ENCODE data around the gene SSU72.
"Not testable (repeated sequence)": the region's sequence is repeated elsewhere in the genome, so short reads cannot be mapped to it uniquely, and the experiment has no call there.

The SSU72 gene

DNA sequence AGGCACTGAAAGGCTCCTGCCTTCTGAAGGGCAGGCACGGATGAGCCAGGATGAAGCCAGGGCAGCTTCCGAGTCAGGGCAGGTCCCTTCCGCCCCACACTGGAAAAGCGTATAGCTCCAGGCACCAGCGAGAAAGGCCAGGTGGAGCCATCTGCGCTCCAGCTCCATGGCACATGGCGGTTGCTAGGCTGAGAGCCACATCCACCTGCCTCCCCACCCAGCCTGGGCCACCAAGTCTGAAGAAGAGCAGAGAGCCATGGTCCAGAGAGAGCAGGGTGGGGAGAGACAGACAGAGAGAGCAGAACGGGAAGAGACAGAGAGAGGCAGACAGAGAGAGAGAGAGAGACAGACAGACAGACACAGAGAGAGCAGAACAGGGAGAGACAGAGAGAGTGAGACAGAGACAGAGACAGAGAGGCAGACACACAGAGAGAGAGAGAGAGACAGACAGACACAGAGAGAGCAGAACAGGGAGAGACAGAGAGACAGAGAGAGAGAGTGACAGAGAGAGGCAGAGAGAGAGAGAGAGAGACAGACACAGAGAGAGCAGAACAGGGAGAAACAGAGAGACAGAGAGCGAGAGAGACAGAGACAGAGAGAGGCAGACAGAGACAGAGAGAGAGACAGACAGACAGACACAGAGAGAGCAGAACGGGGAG is 20.1 kb upstream of the SSU72 start:
- DNase-seq = no peak

DNA sequence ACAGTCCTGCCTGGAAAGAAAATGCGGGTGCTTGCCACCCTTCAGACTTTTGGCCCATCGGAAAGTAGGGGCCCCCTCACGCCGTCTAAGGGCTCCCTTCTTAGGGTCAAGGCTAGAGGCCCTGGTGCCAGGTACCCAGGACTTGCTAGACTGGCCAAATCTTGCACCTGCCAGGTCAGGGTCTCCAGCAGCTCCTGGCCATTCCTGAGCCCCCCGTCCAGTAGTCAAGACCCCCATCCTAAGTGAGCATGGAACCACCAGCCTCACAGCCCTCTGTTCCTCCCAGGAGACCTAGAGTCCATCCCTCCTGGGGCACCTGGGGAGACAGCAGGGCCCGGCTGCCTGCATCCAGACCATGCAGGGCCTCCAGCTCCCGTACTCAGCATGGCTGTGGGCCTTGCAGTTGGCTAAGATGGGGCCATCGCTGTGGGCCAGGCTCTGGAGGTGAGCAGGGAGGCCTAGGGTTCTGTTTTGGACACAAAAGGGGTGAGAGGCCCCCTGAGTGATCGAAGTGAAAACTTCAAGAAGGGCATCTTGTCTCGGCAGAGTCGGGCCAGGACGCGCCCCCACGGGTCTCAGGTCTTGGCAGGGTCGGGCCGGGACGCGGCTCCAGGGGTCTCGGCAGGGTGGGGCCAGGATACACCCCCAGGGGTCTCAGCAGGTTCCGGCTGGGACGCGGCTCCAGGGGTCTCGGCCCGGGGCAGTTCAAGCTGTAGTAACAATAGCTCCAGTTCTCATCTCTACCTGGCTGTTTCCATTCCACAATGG is 19.4 kb upstream of the SSU72 start:
- no peak for DNase-seq

DNA sequence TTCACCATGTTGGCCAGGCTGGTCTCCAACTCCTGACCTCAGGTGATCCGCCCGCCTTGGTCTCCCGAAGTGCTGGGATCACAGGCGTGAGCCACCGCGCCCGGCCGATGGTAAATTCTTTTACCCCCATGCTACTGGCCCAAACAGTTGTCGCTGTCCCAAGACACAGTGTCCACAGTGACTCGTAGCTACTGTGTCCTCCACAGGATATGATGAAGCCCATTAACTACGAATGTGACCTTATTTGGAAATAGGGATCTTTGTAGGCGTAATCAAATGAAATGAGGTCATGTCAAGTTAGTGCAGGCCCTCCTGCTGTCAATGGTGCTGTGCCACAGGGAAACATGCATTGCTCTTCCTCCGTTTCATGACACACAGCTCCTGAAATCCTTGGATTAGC is 16.8 kb upstream of the SSU72 start:
- DNase-seq = no peak

DNA sequence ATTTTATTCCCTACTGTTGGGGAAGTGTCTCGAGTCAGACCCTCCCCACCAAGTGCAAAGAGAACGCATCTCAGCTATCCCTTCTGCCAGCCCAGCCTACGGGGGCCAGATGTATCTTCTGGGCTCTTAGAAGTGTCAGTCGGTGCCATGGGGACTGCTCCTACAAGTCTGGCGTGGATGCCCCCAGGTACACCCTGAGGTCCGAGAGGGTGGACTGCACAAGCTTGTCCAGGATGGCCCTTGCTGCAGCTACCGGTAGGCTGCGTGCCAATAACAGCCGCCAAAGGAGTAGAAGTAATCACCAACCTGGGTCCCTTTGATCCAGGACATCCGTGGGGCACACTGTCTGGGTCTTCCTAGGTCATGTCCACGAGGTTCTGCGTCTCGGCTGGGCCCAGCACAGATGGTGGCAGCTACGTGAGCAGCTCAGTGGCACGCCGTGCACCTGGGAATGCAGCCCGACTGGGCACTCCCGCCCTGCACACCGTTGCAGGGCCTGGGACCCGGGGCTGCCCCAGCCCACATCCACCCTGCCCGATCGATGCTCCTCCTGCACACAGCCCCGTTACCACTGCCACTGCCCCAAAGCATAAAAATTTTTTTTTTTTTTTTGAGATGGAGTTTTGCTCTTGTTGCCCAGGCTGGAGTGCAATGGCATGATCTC is 8.8 kb upstream of the SSU72 start:
- no peak for DNase-seq

DNA sequence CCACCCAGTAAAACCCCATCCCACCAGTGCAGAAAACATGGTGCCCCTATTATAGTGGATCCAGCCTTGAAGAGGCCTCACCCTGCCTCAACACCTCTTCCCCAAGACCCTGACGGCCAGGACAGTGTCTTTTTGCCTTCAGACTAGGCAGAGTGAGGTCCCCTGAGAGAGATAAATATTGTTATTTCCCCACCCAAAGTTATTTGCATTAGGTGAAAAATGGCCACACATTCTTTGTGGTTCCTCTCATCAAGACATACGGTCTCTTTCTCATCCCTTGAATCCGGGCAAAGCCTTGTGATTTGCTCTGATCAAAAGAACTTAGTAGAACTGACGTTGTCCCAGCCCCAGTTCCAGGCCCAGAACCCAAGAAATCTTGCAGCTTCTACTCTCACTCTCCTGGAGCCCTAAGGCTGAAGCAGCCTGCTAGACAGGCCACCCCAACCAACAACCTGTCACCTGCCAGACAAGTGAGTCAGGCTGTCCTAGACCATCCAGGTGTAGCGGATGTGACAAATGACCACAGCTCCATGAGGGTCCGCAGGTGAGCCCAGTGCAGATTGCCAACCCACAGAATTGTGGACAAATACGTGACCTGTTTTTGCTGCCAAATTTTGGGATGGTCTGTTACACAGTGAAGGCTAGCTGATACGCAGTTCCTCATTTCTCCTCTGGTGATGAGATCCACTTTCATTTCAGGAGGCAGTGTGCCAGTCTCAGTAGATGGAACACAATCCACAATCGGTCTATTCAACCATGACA is 8.1 kb upstream of the SSU72 start:
- DNase-seq = no peak

DNA sequence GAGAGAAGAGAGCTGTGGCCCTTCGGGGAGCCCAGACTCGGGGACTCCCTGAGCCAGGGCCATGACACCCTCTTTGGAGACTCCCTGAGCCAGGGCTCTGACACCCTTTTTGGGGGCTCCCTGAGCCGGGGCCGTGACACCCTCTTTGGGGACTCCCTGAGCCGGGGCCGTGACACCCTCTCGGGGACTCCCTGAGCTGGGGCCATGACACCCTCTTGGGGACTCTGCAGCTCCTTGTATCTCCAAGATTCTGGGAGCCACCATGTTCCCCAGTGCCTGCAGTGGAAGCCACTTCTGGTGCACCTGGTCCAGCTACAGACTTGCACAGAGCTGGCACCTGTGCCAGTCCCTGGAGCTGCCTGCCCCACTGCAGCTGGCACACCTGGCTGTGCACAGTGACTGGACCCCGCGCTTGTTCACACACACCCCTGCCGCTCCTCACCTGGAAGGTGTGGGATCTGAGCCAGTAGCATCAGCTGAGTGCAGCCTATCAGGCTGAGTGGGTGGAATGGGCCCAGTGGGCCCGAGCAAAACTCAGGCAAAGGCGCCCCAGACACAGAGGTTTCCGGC is 3.8 kb upstream of the SSU72 start:
- DNase-seq = no peak

DNA sequence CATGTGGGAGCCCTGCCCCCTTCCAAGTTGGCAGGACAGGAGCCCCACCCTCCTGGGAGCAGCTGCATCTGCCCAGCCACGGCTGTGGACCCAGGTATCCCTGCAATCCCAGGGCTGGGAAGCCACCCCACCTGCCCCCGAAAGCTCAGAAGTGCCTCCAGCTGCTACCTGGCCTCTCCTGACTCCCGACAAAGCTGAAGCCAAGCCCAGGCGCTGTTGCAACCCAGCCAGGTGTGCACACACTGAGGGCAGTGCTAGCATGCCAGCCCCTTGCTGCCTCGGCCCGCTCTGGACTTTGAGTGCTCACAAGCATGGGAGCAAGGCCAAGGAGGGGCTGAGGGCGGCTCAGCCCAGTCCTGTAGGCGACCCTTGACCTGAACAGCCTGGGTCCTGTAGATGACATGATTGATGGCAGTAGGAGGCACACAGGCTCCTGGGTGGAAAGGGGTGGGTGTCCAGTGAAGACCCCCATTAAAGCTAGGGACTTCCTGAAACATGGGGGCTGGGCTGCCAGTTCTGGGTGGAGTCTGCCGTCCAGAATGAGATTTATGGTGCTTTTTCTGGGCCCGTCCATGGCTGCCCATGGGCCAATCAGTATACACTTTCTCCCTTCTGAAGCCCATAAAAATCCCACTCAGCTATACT is 2.8 kb upstream of the SSU72 start:
- no peak for DNase-seq

DNA sequence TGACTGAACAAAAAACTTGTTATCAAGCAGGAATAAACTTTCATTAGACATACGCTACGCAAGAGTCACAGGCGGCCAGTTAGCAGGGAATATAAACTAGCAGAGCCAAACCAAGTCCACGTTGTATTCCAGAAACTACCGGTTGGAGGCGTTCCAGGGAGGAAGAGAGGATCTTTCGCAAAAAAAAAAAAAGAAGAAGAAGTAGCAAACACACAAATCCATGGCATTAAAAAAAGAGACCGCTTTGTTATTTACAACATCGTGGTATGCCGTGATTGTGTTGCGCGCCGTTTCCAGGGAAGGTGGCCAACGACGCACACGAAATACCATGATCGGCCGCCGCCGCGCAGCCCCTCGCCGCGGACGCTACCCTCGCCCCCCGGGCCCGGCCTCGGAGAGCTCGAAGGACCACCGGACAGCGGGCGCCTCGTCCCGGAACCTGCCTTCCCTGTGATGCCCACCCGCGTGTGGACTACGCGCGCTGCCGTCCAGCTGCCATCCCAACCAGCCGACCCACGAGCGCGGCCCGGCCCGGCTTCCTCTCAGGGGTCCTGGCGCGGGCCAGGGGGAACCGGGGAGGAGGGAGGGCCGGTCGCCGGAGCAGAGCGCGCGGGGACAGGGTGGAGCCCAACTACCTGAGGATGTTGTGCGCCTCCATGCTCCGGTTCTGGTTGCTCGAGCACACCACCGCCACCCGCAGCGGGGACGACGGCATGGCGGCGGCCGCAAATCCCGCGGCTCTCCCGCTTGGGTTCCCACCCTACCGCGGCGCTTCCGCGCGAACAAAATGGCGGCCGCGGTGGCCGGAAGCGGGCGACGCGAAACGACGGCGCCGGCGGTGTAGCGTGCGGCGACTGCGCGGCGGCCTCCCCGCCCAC is 581 bp downstream of the SSU72 start:
- DNase-seq = peak; percentile 71

DNA sequence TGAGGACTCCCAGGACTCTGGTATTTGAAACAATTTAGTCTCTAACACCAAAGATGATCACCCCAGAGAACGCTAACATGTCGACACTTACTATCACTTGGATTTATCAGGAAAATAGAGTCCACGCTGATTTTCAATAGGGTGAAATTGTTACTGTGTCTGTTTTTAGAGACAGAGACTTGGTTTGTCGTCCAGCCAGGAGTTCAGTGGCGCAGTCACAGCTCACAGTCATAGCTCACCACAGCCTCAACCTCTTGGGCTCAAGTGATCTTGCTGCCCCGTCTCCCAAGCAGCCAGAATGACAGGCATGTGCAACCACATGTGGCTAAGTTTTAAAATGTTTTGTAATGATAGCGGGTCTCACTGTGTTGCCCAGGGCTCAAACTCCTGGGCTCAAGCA is 5.3 kb downstream of the SSU72 start:
- DNase-seq = no peak

DNA sequence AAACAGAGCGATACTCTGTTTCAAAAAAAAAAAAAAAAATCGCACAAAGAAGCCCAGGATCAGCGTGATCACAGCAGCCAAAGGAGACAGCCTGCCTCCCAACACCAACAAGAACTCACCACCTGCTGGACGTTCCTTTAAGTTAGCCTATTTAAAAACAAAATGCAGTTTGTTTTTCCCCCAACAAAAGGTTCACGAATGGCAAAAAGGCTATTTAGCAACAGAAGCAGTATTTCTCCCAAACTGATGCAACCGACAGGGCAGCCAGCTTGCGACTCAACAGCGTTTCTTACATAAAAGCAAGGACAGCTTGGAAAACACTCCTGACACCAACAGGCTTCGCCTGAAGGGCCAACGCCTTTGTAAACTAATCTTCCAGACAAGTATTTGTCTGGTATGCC is 6.8 kb downstream of the SSU72 start:
- DNase-seq = no peak

DNA sequence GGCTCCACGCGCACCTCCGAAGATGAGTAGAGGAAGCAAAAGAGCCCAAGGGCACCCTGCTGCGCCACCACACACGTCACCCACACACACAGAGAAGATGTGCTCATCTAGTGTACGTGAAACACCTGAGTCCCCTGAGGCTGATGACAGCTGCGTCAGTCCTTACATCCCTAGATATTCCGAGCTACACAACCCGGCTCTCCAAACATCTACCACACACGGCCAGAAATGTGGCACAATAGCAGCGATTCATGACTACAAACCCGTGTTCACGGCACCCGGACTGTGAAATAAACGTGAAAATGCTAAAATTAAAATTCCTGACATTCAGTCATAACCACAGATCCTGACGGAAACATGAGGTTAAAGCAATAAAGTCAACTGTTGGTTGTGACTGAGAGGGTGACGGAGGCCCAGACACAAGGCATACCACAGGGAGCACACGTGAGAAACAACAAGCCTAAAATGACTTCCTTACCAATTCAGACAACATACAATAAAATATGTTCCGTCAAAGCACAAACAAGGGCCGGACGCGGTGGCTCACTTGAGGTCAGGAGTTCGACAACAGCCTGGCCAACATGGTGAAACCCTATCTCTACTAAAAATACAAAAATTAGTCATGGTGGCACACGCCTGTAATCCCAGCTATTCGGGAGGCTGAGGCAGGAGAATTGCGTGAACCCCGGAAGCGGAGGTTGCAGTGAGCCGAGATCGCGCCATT is 7.3 kb downstream of the SSU72 start:
- no peak for DNase-seq

DNA sequence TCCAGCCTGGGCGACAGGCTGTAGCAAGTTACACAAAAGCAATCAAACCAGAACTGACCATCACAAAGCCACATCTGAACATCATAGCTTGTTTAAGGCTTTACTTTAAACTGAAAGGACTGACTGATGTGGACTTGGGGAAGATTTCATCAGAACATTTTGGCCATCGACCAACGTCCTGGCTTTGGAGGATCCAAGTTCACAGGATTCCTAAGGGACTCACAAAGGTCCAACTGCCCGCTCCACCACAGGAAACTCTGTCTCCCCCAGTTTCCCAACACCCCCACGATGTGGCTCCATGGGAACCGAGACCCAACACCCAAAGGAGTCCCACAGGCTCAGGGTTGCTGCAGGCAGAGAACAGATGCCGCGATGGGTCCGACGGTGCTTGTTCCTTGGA is 9.3 kb downstream of the SSU72 start:
- no peak for DNase-seq

DNA sequence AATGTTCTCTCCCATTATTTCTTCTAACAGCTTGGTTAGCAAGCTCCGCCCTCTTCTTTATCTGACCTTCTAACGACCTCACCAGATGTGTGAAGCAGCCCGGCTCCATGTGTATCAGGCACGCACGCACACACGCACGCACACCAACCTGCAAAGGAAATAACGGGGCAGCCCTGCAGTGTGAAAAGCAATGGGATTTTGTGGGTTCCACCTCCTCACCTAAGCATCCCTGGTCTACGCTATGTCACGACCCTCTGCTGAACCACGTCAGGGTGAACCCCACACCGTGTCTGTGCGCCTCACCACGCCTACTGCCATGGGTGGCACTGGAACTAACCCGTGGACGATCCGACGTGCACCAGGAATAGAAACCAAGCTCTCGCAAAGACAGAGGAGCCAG is 10.4 kb downstream of the SSU72 start:
- DNase-seq = no peak

DNA sequence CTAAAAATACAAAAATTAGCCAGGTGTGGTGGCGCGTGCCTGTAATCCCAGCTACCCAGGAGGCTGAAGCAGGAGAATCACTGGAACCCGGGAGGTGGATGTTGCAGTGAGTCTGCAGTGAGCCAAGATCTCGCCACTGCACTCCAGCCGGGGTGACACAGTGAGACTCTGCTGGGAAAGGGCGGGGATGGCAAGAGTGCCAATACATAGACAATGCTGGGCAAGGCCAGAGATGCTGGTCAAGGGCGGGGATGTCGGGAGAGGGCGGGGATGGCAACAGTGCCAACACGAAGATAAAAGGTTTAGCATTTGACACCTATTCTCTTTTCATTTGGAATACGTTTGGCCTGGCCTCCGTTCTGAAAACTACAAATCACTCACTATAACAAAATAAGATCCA is 11.0 kb downstream of the SSU72 start:
- no peak for DNase-seq

DNA sequence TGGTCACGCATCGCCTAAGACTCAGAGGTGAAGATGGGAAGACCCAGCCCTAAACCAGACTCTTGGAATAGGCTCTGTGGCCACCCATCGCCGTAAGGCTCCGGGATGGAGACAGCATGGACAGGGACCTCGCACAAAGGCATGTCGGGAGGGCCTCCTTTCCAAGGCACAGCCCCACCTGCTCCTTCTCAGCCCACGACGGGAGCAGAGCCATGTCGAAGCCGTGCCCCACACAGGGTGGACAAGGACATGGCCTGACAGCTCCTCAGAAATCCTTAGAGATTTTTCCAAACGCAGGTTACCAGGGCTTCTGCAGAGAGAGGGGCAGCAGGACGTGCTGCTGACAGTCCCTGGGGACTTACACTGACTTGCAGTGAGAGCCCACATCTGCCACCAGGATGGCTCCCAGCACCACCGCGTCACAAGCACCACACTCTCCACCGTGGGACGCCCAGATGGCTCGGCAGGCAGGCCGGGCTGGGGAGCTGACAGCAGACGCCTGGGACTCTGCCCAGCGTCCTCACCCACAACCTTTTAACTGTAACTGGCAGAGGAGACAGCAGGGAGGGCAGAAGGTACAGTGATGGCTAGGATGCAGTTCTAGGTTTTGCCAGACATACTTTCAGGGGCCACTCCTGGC is 12.0 kb downstream of the SSU72 start:
- no peak for DNase-seq

DNA sequence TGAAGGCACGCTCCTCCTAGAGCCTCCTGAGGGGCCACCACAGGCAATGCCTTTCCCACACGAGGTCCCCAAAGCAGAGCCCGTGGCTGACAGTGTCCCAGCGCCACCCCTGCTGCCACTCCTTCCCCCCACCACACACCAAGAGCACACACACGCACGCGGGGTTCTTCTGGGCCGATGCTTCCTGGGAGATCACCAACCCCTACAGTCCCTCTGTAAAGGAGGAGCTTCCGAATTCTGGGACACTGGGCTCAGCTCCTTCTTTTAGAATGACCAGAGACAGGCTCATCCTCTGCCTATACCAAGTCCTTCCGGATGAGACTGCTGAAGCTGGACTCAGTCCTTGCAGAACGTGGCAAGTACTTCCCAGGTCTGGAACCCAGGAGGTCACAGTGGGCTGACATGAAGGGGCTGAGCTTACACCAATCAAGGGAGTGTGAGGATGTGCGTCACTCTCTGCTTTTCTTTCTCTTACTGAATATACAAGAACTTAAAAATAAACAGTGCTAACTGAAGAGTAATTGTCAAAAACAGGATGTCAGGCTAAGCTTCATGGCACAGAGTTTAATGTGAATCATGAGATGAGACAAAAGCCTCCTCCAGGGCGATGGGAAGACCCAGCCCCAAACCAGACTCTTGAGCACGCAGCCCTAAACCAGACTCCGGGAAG is 12.7 kb downstream of the SSU72 start:
- DNase-seq = no peak

DNA sequence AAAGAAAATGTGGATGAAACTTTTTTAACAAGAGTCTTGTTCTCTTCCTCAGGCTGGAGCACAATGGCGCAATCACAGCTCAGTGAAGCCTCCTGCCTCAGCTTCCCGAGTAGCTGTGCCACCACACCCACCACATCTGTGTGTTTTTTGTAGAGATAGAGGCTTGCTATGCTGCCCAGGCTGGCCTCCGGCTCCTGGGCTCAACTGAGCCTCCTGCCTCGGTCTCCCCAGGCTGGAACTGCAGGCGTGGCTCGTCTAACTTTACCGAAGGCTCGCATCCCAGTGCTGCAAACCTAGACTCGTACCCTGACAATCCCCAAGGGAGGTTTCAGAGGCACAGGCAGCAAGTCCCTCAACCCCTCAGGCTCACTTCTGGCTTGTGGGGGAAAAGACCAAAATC is 14.5 kb downstream of the SSU72 start:
- DNase-seq = no peak

DNA sequence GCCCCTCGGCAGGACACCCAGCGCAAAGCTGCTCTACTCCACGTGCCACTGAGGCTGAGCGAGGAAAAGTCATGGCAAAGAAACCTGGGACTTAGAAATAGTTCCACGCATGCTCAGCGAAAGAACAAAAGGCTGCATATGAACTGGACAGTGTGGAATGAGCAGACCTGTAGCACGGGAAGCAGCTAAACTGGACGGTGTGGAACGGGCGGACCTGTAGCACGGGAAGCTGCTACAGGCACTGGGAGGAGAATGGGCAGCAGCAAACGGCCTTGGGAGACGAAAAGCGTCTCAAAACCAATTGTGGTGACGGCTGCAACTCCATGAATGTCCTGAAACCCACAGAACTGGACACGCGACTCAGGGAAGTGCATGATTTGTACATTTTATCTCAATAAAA is 15.6 kb downstream of the SSU72 start:
- no peak for DNase-seq

DNA sequence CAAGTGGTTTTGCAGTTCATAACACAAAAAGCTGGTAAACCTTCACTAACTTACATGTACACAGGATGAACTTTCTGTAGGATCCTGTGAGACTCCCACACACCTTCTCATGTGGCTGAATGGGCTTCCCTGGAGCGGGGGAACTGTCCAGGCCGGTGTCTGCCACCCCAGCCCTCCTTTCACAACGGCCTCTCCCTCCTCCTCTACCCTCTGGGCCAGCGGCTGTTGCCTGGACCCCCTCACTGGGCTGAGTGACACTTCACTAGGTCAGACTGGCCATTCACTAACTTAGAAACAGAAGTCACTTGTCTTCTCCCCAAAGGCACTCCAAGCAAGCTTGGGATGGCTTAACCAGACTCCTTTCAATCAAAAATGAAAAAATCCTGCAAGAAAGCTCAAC is 16.1 kb downstream of the SSU72 start:
- DNase-seq = no peak

DNA sequence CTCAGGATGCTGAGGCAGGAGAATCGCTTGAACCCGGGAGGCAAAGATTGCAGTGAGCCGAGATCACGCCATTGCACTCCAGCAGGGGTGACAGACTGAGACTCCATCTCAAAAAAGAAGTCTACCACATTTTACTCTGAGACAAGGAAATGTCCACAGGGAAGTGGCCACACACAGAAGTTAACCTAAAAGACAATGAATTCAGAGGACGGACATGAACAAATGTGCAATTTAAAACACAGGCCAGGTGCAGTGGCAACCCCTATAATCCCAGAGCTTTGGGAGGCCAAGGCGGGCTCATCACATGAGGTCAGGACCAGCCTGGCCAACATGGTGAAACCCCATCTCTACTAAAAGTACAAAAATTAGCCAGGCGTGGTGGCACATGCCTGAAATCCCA is 17.0 kb downstream of the SSU72 start:
- DNase-seq = not testable (repeated sequence)
